SK-N-SH (cell line): ENCODE results near the gene ZNF532.

Experiments
- CTCF ChIP-seq: fragments of 200-600 bp; sonication (generic); IDR thresholded peaks from 2 replicates; pipeline ENCODE4 v1.6.1; 2017; ENCODE audit warnings: antibody characterized with exemption, mild to moderate bottlenecking, moderate library complexity
- EZH2phosphoT487 ChIP-seq: fragments of 200-600 bp; sonication (generic); IDR thresholded peaks from 2 replicates; pipeline ENCODE4 v1.6.1; 2017; ENCODE audit warnings: low read depth, mixed run types, mild to moderate bottlenecking, antibody characterized with exemption, moderate library complexity, borderline replicate concordance
- FOSL2 ChIP-seq: IDR thresholded peaks from 2 replicates; pipeline ENCODE4 v1.4.0; 2012; ENCODE audit warnings: low read depth, mild to moderate bottlenecking, moderate library complexity, borderline replicate concordance
- JUND ChIP-seq: IDR thresholded peaks from 2 replicates; pipeline ENCODE4 v1.4.0; 2012
- MAX ChIP-seq: IDR thresholded peaks from 2 replicates; pipeline ENCODE4 v1.4.0; 2012; ENCODE audit warnings: low read depth
- NFIC ChIP-seq: IDR thresholded peaks from 2 replicates; pipeline ENCODE4 v1.4.0; 2012; ENCODE audit warnings: borderline replicate concordance
- NRF1 ChIP-seq: IDR thresholded peaks from 2 replicates; pipeline ENCODE4 v1.6.1; 2012; ENCODE audit warnings: low read depth, mild to moderate bottlenecking, low read length
- POLR2AphosphoS5 ChIP-seq: IDR thresholded peaks from 2 replicates; pipeline ENCODE4 v1.6.1; 2012; ENCODE audit warnings: low read depth, low read length
- RAD21 ChIP-seq: IDR thresholded peaks from 2 replicates; pipeline ENCODE4 v1.6.1; 2012; ENCODE audit warnings: mild to moderate bottlenecking, low read length
- USF1 ChIP-seq: IDR thresholded peaks from 2 replicates; pipeline ENCODE4 v1.4.0; 2012; ENCODE audit warnings: low read depth, borderline replicate concordance

- TF ChIP-seq POLR2AphosphoS5 (peak; percentile 51; the same call in 1 of the 2 replicates), EZH2phosphoT487 (no peak), CTCF (peak; percentile 24; the same call in 1 of the 2 replicates), NFIC (no peak), FOSL2 (peak; percentile 25; the same call in 1 of the 2 replicates), RAD21 (no peak), USF1 (no peak), JUND (no peak), MAX (no peak), NRF1 (no peak)
Observed at GRCh38 chr18:58991167-58991798, 126.6 kb downstream of the ZNF532 start.
